Neural crest cell (in vitro differentiated cells): ENCODE measurements around the gene GPC4. TPM values are rescaled to one million over a fixed set of nuclear protein-coding genes. Genes with fewer than 3 reads are reported as not detected.

Experiments
- DNase-seq: peaks from one replicate; pipeline ENCODE4 v3.0.0; 2021; ENCODE audit warnings: low read depth, mixed read lengths, low spot score
- H3K27ac Mint-ChIP-seq: one replicate; pipeline ENCODE4 v1.8.0; 2021; ENCODE audit warnings: mild to moderate bottlenecking, mixed read lengths; ENCODE audit not compliant: unreplicated experiment
- H3K27me3 Mint-ChIP-seq: 2 replicates; pipeline ENCODE4 v1.8.0; 2021; ENCODE audit warnings: low read depth, mild to moderate bottlenecking, mixed read lengths
- H3K36me3 Mint-ChIP-seq: 2 replicates; pipeline ENCODE4 v1.8.0; 2021; ENCODE audit warnings: low read depth, mild to moderate bottlenecking, mixed read lengths
- H3K4me1 Mint-ChIP-seq: 2 replicates; pipeline ENCODE4 v1.8.0; 2021; ENCODE audit warnings: mixed read lengths
- H3K4me3 Mint-ChIP-seq: one replicate; pipeline ENCODE4 v1.8.0; 2021; ENCODE audit warnings: mild to moderate bottlenecking, mixed read lengths
- H3K9me3 Mint-ChIP-seq: 2 replicates; pipeline ENCODE4 v1.8.0; 2021; ENCODE audit warnings: mixed read lengths
- CTCF ChIP-seq: fragments of 200-600 bp; sonication (generic); conservative IDR thresholded peaks from 2 replicates; pipeline ENCODE4 v1.5.0; 2021; ENCODE audit warnings: antibody characterized with exemption, mild to moderate bottlenecking
- total RNA-seq: library from RNA; stranded (reverse); gene quantifications from 2 replicates; pipeline ENCODE4 v1.2.1, GENCODE V29; 2021

GPC4 gene
- total RNA-seq, 1 donor from 2014 or later = 22.3 TPM

GRCh38 chrX:133365871-133366611 is 49.2 kb downstream of the GPC4 start:
- no peaks in the 10 kb centered on the region for H3K27me3 Mint-ChIP-seq
- no peak overlapping the region for H3K4me3 Mint-ChIP-seq
- H3K4me1 Mint-ChIP-seq = peaks cover 73% of the 10 kb centered on the region
- H3K9me3 Mint-ChIP-seq = no peaks in the 10 kb centered on the region
- H3K27ac Mint-ChIP-seq = no peak overlapping the region
- no peak for TF ChIP-seq CTCF
- H3K36me3 Mint-ChIP-seq = no peaks in the 10 kb centered on the region
- DNase-seq = no peak

DNA sequence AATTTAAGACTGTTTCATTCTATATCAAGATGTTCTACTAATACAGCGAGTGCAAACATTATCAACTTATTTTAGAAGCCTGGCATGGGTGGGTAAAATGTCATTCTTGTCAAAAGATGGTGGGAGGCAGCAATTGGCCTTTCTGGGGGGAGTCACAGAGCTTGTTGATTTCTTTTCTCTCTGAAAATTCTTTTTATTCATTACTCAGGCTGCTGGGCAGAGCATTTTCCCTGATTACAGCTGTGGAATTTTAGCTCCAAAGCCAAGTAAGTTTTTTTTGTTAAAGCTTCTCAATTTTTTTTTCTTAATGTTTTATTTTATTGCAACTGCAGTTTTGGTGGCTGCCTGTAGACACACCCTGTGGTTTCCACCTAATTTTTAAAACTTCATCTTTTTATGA is 50.4 kb downstream of the GPC4 start:
- TF ChIP-seq CTCF = no peak
- Mint-ChIP-seq H3K27me3 (no peaks in the 10 kb centered on the region), H3K4me1 (peaks cover 71% of the 10 kb centered on the region), H3K9me3 (no peaks in the 10 kb centered on the region), H3K27ac (no peak overlapping the region), H3K4me3 (no peak overlapping the region), H3K36me3 (no peaks in the 10 kb centered on the region)
- no peak for DNase-seq

DNA sequence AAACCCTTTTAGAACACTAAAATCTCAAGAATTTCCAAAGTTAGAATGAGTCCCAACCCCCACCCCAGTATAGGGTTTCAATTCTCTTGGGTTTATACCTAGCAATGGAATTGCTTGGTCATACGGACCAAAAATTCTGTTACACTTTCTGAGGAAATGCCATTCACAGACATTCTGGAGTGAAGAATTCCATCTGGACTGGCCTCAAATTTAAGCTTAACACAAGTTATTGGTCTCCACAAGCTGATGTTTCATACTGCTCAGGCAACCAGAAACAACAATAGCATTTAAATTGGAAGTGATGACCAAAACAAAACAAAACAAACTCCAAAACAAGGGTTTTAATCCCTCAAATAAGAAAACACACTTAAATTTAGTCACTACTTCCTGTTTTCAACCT is 51.1 kb downstream of the GPC4 start:
- no peak for DNase-seq
- Mint-ChIP-seq H3K36me3 (no peaks in the 10 kb centered on the region), H3K4me3 (no peak overlapping the region), H3K27ac (no peak overlapping the region), H3K4me1 (peaks cover 71% of the 10 kb centered on the region), H3K27me3 (no peaks in the 10 kb centered on the region), H3K9me3 (no peaks in the 10 kb centered on the region)
- no peak for TF ChIP-seq CTCF

DNA sequence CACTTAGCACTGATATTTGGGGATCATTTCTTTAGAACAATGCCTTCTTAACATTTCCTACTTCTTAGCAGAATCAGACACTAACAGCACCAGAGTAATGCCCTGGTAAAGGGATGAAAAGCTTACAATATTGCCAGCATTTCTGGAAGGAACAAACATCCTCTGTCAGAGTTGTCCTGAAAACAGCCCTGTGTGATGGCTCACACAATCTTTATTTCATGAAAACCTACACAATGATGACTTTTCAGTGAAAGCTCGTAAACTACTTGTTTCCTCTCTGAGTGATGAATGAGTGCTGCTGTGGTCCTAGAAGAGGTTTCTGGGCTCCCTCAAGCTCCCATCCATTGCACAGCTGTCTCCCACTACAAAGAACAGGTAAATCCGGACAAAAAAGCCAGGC is 52.8 kb downstream of the GPC4 start:
- no peak for DNase-seq
- no peak for TF ChIP-seq CTCF
- peak overlapping the region; percentile 93 for H3K27ac Mint-ChIP-seq
- no peaks in the 10 kb centered on the region for H3K27me3 Mint-ChIP-seq
- peak overlapping the region; percentile 36 for H3K4me3 Mint-ChIP-seq
- H3K4me1 Mint-ChIP-seq = peaks cover 77% of the 10 kb centered on the region
- H3K9me3 Mint-ChIP-seq = no peaks in the 10 kb centered on the region
- no peaks in the 10 kb centered on the region for H3K36me3 Mint-ChIP-seq

DNA sequence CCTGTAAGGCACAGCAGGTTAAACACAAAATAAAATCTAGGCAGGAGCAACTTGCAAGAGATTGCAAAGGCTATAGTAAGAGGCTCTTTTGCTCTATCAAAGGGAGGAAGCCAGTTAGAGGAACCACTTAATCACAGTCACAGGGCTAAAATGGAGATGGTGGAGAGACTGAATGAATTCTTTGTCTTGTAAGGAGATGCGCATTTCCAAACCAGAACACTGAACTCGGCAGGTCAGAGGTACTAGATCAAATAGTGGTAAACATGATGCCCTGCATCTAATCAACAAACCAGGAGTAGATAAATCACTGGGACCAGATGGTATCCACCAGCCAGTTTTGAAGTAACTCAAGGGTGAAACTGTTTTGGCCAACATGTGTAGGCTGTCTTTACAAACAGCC is 55.8 kb downstream of the GPC4 start:
- peaks cover 4% of the 10 kb centered on the region for H3K36me3 Mint-ChIP-seq
- H3K9me3 Mint-ChIP-seq = peaks cover 3% of the 10 kb centered on the region
- no peaks in the 10 kb centered on the region for H3K27me3 Mint-ChIP-seq
- H3K27ac Mint-ChIP-seq = peak overlapping the region; percentile 58
- peaks cover 56% of the 10 kb centered on the region for H3K4me1 Mint-ChIP-seq
- DNase-seq = no peak
- TF ChIP-seq CTCF = no peak
- peak overlapping the region; percentile 13 for H3K4me3 Mint-ChIP-seq
